Measurements from ENCODE around the gene IGFLR1. TPM values are rescaled to one million over a fixed set of nuclear protein-coding genes. Genes with fewer than 3 reads are reported as not detected.

IGFLR1 gene
- total and polyA plus RNA-seq, 8 donors, result 3.6 to 36.8 (median 9.4) TPM

DNA sequence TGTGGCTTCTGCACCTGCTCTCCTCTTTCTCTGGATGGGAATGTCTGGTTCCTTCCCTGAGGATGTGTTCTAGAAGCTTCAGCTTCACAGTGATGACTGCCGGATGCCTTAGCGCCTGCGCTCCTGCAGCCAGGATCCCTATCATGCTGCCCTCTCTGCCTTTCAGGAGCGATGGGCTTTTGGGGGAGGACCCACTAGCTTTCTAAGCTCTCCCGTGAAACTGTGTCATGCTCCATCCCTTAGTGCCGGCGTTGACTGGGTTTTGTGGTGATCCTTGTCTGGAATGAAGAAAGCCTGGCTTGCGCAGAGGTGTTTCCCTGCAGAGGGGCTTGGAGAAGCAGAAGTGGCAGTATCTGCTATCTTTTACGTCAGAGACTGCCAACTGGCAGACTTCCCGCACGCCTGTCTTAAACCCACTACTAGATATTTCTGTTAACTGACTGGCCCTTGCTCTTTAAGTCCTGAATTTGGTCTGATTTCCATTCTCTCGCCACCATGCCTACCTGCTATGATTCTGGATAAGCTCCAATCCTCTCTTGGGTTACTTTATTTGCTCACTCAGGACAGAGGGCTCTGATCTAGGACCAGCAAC lies 28.3 kb downstream of the IGFLR1 start:
- Histone ChIP-seq H3K36me3 (no peaks in the 10 kb centered on the region), H3K27me3 (no peaks in the 10 kb centered on the region), H3K4me1 (peaks cover 16 to 31% (median 21%) of the 10 kb centered on the region in 4 donors), H3K9me3 (no peaks in the 10 kb centered on the region), H3K27ac (peak overlapping the region in 2 of 5 donors; percentile 14 to 95), H3K4me3 (peak overlapping the region in 1 of 4 donors; percentile 2)
- peak in 1 of 2 donors; percentile 3 for DNase-seq
- no peak for TF ChIP-seq EP300 (IDR thresholded peaks at IDR 0.05)
- no peak for TF ChIP-seq POLR2A (IDR thresholded peaks at IDR 0.05)
- TF ChIP-seq, protein P1, sequence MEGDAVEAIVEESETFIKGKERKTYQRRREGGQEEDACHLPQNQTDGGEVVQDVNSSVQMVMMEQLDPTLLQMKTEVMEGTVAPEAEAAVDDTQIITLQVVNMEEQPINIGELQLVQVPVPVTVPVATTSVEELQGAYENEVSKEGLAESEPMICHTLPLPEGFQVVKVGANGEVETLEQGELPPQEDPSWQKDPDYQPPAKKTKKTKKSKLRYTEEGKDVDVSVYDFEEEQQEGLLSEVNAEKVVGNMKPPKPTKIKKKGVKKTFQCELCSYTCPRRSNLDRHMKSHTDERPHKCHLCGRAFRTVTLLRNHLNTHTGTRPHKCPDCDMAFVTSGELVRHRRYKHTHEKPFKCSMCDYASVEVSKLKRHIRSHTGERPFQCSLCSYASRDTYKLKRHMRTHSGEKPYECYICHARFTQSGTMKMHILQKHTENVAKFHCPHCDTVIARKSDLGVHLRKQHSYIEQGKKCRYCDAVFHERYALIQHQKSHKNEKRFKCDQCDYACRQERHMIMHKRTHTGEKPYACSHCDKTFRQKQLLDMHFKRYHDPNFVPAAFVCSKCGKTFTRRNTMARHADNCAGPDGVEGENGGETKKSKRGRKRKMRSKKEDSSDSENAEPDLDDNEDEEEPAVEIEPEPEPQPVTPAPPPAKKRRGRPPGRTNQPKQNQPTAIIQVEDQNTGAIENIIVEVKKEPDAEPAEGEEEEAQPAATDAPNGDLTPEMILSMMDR (IDR thresholded peaks at IDR 0.05), result no peak
- no peak for TF ChIP-seq POLR2AphosphoS5 (IDR thresholded peaks at IDR 0.05)
- WGBS, 5 donors, result 68 to 82% (median 79%) methylated on average over 12 of the region's 12 CpGs
- intact Hi-C loops (cut with DNase I; ENCODE audit: low total_unique reads), result loop anchor here (10.0 kb wide), 1 partner anchor 169 kb away; the partner anchor contains the start of gene TMEM147

DNA sequence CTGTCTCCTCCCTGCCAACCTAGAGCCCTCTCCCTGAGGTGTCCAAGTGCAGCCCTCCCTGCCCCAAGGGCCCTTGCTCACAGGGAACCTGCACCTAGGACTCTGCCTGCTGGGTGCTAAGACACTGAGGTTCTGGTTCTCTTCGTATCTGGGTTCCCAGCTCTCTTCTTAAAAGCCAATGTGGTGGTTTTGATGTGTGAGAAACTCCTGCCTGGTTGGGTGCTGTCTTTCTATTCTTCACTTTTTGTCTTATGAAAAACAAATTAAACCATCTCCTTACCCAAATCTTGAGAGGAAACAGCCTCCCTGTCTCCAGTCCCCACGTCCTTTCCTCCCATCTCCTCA lies 28.8 kb downstream of the IGFLR1 start:
- Histone ChIP-seq H3K4me1 (peaks cover 13 to 25% (median 16%) of the 10 kb centered on the region in 4 donors), H3K9me3 (no peaks in the 10 kb centered on the region), H3K27ac (peak overlapping the region in 1 of 5 donors; percentile 95), H3K4me3 (peak overlapping the region in 1 of 4 donors; percentile 2), H3K27me3 (no peaks in the 10 kb centered on the region), H3K36me3 (no peaks in the 10 kb centered on the region)
- DNase-seq, result no peak
- intact Hi-C loops (cut with DNase I; ENCODE audit: low total_unique reads), result loop anchor here (10.0 kb wide), 1 partner anchor 169 kb away; the partner anchor contains the start of gene TMEM147
- 66 to 74% (median 72%) methylated on average over 2 of the region's 2 CpGs for WGBS, 5 donors
- no peak for TF ChIP-seq POLR2A (IDR thresholded peaks at IDR 0.05)
- TF ChIP-seq EP300 (IDR thresholded peaks at IDR 0.05), result no peak
- no peak for TF ChIP-seq POLR2AphosphoS5 (IDR thresholded peaks at IDR 0.05)
- TF ChIP-seq, protein P1 (IDR thresholded peaks at IDR 0.05), result no peak

DNA sequence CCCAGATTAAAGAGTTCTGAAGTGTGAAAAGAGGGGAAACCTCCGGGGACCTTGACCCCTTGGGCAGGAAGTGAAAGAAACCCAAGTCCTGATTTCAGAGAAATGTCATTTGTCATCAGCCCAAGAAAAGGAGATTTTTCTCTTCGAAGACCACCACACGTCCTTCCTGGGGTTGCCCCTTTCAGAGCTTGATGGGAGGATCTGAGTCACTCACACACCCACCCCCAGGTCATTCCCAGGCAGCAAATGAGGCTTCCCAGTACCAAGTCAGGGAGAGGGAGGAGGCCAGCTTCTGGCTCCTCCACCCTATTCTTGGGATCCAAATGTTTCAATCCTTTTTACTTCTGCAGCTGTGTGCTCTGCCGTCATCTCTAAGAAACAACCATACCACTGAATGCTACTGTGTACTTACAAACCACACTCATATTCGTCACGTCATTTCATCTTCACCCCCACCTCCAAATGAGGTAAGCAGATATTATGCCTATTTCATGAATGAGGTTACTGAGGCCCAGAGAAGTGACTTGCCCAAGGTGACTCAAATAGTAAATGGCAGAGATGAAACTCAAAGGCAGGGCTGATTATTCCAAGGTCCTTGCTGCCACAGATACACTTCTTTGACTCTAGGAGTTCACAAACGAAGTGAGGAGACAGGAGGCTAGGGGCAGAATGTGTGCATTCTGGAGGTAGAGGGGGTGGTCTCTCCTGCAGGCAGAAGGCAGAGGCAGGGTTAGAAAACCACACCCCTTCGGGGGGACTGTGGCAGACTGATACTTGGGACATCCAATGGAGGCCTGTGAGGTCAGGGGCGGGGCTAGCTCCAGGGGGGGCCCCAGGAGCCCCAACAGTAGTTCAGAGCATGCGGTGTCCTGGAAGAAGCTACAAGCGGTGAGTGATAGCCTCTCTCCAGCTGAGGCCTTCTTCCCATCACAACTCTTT lies 29.4 kb downstream of the IGFLR1 start:
- H3K9me3 ChIP-seq, result no peaks in the 10 kb centered on the region
- H3K36me3 ChIP-seq, result no peaks in the 10 kb centered on the region
- no peak for TF ChIP-seq POLR2AphosphoS5 (IDR thresholded peaks at IDR 0.05)
- intact Hi-C loops (cut with DNase I; ENCODE audit: low total_unique reads), result loop anchor here (10.0 kb wide), 1 partner anchor 168 kb away; the partner anchor contains the start of gene TMEM147
- H3K27me3 ChIP-seq, result no peaks in the 10 kb centered on the region
- whole genome bisulfite sequencing, 5 donors, result 64 to 74% (median 73%) methylated on average over 10 to 11 of the region's 11 CpGs
- H3K4me3 ChIP-seq, result no peak overlapping the region
- peaks cover 13 to 24% (median 15%) of the 10 kb centered on the region in 4 donors for H3K4me1 ChIP-seq
- no peak overlapping the region for H3K27ac ChIP-seq
- peak in 1 of 2 donors; percentile 3 for DNase-seq

DNA sequence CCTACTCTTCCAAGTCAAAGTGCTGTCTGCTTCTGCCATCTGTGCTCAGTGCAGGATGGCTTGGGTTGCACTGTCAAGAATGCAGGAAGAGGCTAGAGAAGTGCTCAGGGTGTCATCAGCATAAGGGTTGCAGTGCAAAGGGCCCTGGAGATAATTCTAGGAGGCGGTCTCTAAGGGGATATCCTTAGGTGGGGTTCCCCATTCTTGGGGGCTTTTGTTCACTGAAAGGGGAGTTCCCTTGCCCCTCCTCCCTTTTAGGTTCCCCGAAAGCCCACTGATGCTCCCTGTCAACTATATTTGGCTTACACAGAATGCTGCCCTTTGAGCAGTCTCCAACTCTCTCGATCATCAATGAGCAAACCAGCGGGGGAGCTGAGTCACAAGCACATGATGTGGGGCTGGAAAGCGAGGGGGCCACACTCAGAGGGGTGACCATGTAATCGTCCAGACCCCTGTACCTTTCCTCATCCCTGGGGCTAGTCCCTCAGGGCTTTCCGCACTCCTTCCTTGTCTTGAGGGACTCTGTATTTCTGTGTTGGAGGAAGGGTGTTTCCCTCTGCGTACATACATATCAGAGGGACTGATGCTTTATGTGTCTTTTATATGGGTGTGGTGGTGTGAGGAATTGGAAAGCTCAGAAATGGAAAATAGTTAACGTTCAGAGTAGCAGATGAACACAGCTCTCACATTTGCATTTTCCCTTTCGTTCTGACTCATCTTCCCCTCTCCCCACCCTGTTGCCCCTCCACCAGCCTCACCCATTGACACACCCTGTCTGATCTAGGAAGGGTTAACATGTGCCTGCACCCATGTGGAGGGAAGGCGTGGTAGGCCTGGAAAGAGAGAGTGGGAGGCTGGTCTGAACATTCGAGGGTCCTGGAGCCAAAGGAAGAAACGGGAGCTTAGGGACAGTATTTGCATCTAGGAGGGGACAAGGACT lies 31.2 kb downstream of the IGFLR1 start:
- intact Hi-C loops (cut with DNase I; ENCODE audit: low total_unique reads), result loop anchor here (10.0 kb wide), 1 partner anchor 166 kb away; the partner anchor contains the start of gene TMEM147
- Histone ChIP-seq H3K4me1 (peaks cover 7 to 13% (median 10%) of the 10 kb centered on the region in 4 donors), H3K27me3 (no peaks in the 10 kb centered on the region), H3K4me3 (no peak overlapping the region), H3K27ac (peak overlapping the region in 2 of 5 donors; percentile 2 to 8), H3K9me3 (no peaks in the 10 kb centered on the region), H3K36me3 (no peaks in the 10 kb centered on the region)
- DNase-seq, result no peak
- TF ChIP-seq, protein P1 (IDR thresholded peaks at IDR 0.05), result no peak
- no peak for TF ChIP-seq POLR2AphosphoS5 (IDR thresholded peaks at IDR 0.05)
- WGBS, 5 donors, result 42 to 59% (median 56%) methylated on average over 13 of the region's 13 CpGs
